Body of pancreas (tissue), 4 donors: Measurements from ENCODE around the gene PCDHGC3.

ENCODE experiments used
- POLR2A ChIP-seq, 3 donors: fragments of 450-650 bp; IDR thresholded peaks; one replicate each; pipeline ENCODE4 v1.6.1; 2016; ENCODE audit warnings: antibody characterized with exemption in 3 of 3, mild to moderate bottlenecking in 2 of 3
- TF ChIP-seq, protein P1 (sequence below), 7 experiments: fragments of 450-650 bp in 4 of 7; fragments of 200-600 bp in 3 of 7; sonication (generic) in 3 of 7; IDR thresholded peaks; one replicate each; pipeline ENCODE4 v1.5.1; 2016 to 2019; ENCODE audit warnings: antibody characterized with exemption in 7 of 7

DNA sequence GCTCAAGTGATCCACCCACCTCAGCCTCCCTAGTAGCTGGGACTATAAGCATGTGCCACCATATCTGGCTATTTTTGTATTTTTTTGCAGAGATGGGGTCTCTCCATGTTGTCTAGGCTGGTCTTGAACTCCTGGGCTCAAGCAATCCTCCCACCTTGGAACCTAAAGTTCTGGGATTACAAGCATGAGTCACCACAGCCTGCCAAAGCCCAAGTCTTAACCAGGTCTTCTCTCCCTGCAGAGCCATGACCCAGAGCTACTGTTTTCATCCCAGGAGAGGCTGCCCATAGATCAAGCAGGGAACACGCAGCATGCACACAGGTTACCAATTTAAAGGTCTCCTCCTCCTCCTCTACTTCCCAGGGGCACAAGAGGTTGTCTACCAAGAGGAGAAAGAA lies 42.9 kb downstream of the PCDHGC3 start:
- TF ChIP-seq, protein P1, sequence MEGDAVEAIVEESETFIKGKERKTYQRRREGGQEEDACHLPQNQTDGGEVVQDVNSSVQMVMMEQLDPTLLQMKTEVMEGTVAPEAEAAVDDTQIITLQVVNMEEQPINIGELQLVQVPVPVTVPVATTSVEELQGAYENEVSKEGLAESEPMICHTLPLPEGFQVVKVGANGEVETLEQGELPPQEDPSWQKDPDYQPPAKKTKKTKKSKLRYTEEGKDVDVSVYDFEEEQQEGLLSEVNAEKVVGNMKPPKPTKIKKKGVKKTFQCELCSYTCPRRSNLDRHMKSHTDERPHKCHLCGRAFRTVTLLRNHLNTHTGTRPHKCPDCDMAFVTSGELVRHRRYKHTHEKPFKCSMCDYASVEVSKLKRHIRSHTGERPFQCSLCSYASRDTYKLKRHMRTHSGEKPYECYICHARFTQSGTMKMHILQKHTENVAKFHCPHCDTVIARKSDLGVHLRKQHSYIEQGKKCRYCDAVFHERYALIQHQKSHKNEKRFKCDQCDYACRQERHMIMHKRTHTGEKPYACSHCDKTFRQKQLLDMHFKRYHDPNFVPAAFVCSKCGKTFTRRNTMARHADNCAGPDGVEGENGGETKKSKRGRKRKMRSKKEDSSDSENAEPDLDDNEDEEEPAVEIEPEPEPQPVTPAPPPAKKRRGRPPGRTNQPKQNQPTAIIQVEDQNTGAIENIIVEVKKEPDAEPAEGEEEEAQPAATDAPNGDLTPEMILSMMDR (IDR thresholded peaks at IDR 0.05), result no peak
- TF ChIP-seq POLR2A (IDR thresholded peaks at IDR 0.05), result no peak
